ENCODE data around the gene SEC22A. TPM values are rescaled to one million over a fixed set of nuclear protein-coding genes. Genes with fewer than 3 reads are reported as not detected.

SEC22A gene
- polyA plus RNA-seq, 1 of the 3 experiments (the other 2 are of a cell fraction): 13.0 TPM

DNA sequence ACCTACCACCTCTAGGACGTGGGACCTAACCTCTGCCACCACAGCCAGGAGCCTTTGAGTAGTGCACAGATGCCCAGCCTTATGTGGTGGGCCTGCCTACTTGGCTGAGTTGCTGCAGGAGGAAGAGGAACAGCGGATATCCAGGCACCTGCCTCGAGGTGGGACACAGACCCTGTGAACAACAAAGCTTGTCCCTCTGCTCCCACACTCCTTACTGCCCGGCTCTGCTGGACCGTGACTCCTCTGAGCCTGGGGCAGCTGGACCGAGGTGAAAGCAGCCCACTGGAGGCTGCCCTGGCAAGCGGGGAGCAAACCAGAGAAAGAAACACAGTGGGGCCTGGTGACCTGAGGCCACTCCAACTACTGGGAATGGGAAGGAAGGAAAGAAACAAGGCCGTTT lies 97.8 kb downstream of the SEC22A start:
- CTCF ChIA-PET: interaction anchor here (0.6 to 1.1 kb wide), 2 partner anchors 10 to 190 kb away, joined by 3 to 4 read pairs; no protein-coding TSS in a partner anchor

DNA sequence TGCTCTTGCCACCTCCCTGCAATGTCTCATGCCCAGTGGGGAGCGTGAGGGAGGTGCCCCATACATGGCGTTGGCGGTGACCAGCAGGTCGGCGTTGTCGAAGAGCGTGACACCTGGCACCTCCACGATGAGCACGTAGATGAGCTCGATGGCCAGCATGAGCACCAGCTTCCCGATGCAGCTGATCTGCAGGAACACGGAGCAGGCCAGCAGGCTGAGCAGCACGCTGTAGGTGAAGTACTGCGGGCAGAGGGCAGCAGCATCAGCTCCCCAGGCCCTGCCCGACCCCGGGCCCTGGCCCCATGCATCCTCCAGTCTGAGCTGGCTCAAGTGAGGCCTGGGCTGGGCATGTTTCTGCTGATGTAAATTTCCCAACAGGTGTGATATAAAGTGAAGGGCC lies 98.3 kb downstream of the SEC22A start:
- Histone ChIP-seq H2AFZ (ENCODE audit: low read depth) (no peak overlapping the region), H3K4me3 (ENCODE audit: low read depth in 2 of 2, low read length in 1 of 2) (no peak overlapping the region), H3F3A (replicated peaks; ENCODE audit: insufficient read depth) (no peaks in the 10 kb centered on the region), H3K36me3 (replicated peaks in 1 of 2; ENCODE audit: control insufficient read depth in 1 of 2, insufficient read depth in 2 of 2, low read length in 1 of 2) (no peaks in the 10 kb centered on the region), H3K4me2 (no peak overlapping the region), H4K20me1 (ENCODE audit: insufficient read depth) (no peaks in the 10 kb centered on the region), H3K9ac (no peak overlapping the region), H3K4me1 (ENCODE audit: control insufficient read depth in 1 of 2, insufficient read depth in 2 of 2, low read depth in 1 of 2, low read length in 1 of 2) (no peaks in the 10 kb centered on the region), H3K27ac (ENCODE audit: low read depth in 2 of 2, low read length in 1 of 2) (no peak overlapping the region), H3K79me2 (ENCODE audit: insufficient read depth) (no peaks in the 10 kb centered on the region), H3K9me2 (no peaks in the 10 kb centered on the region), H3K27me3 (ENCODE audit: insufficient read depth) (no peaks in the 10 kb centered on the region; the same call in 1 of the 2 replicates), H3K9me3 (no peaks in the 10 kb centered on the region)
- WGBS (ENCODE audit: low lambda C conversion rate): 87% methylated on average over 14 of the region's 16 CpGs
- CTCF ChIA-PET: interaction anchor here (1.1 kb wide), 1 partner anchor 10 kb away, joined by 4 read pairs; no protein-coding TSS in a partner anchor
- no peak for TF ChIP-seq USF2 (IDR thresholded peaks at IDR 0.05; ENCODE audit: borderline replicate concordance, low read depth, low read length)
- DNase-seq: no peak
- POLR2A ChIA-PET: interaction anchor here (1.2 kb wide), 1 partner anchor 10 kb away, joined by 3 read pairs; no protein-coding TSS in a partner anchor

More for the DNA sequence above, 97.8 kb downstream of the SEC22A start:
- Histone ChIP-seq H3K9me2 (no peaks in the 10 kb centered on the region), H3K9ac (no peak overlapping the region), H3K27me3 (ENCODE audit: insufficient read depth) (no peaks in the 10 kb centered on the region; the same call in 1 of the 2 replicates), H3K4me3 (ENCODE audit: low read depth in 2 of 2, low read length in 1 of 2) (no peak overlapping the region), H3F3A (replicated peaks; ENCODE audit: insufficient read depth) (no peaks in the 10 kb centered on the region), H3K4me2 (no peak overlapping the region), H4K20me1 (ENCODE audit: insufficient read depth) (no peaks in the 10 kb centered on the region), H3K79me2 (ENCODE audit: insufficient read depth) (no peaks in the 10 kb centered on the region), H3K27ac (ENCODE audit: low read depth in 2 of 2, low read length in 1 of 2) (no peak overlapping the region; a peak in 1 of 4 replicates), H3K9me3 (no peaks in the 10 kb centered on the region), H3K4me1 (ENCODE audit: control insufficient read depth in 1 of 2, insufficient read depth in 2 of 2, low read depth in 1 of 2, low read length in 1 of 2) (no peaks in the 10 kb centered on the region), H2AFZ (ENCODE audit: low read depth) (no peak overlapping the region), H3K36me3 (replicated peaks in 1 of 2; ENCODE audit: control insufficient read depth in 1 of 2, insufficient read depth in 2 of 2, low read length in 1 of 2) (no peaks in the 10 kb centered on the region)
- TF ChIP-seq IRF3 (IDR thresholded peaks at IDR 0.05; ENCODE audit: low read depth, low read length) (no peak), MAX (IDR thresholded peaks at IDR 0.05; ENCODE audit: low read depth) (no peak), NRF1 (IDR thresholded peaks at IDR 0.05; ENCODE audit: low read depth, low read length) (no peak), FOXM1 (IDR thresholded peaks at IDR 0.05; ENCODE audit: low read depth) (no peak), TEAD4 (IDR thresholded peaks at IDR 0.05; ENCODE audit: borderline replicate concordance, insufficient read depth) (no peak), GABPA (IDR thresholded peaks at IDR 0.05; ENCODE audit: low read depth) (no peak), EP300 (IDR thresholded peaks at IDR 0.05; ENCODE audit: borderline replicate concordance in 1 of 2, low read depth in 1 of 2, low read length in 1 of 2) (no peak), ELF1 (IDR thresholded peaks at IDR 0.05) (no peak), YY1 (IDR thresholded peaks at IDR 0.05; ENCODE audit: low read depth) (no peak), ZBTB33 (IDR thresholded peaks at IDR 0.05; ENCODE audit: borderline replicate concordance, low read depth) (no peak), SMC3 (IDR thresholded peaks at IDR 0.05; ENCODE audit: low read depth, low read length) (no peak)
- 70% methylated on average over 6 of the region's 8 CpGs for WGBS (ENCODE audit: low lambda C conversion rate)
- POLR2A ChIA-PET: no interaction called here
- no peak for DNase-seq

Measured in SK-N-SH (cell line).